GM11168 (cell line): ENCODE measurements around the gene ZC3H12C.

ENCODE experiments used
- in situ Hi-C: fragments of 300-500 bp; cut with MboI; formaldehyde crosslinking; loops from one replicate; pipeline ENCODE4 v1.12.0; 2022; ENCODE audit warnings: low sequenced_read_pairs; ENCODE audit not compliant: unreplicated experiment

The ZC3H12C gene

GRCh38 chr11:110141812-110142211 is 48.6 kb downstream of the ZC3H12C start:
- in situ Hi-C loops: no loop called here

- in situ Hi-C loops: no loop called here
Observed at GRCh38 chr11:110147962-110148709, 54.9 kb downstream of the ZC3H12C start.

- in situ Hi-C loops: no loop called here
Observed at GRCh38 chr11:110148775-110149744, 55.9 kb downstream of the ZC3H12C start.

DNA sequence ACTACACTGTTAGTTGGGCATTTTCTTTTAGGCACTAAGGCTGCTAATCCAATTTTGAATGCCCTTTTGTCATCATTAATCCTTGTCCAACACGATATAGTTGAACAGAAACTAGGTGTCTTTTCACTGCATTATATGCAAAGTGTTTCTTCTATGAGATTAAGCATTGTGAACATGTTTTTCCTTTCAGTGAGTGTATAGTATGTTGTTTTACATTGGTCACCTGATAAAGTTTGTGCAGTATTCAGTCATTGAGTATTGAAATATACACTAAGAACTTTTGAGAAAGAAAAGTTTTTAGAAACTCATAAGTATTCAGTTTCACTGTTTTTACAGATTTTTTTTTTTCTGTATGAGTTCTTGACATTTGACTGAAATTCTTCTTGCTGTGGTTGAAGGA is 59.0 kb downstream of the ZC3H12C start:
- in situ Hi-C loops: no loop called here

GRCh38 chr11:110153474-110153873 is 60.3 kb downstream of the ZC3H12C start:
- in situ Hi-C loops: no loop called here

GRCh38 chr11:110156503-110156902 is 63.3 kb downstream of the ZC3H12C start:
- in situ Hi-C loops: no loop called here

GRCh38 chr11:110158317-110159200 is 65.4 kb downstream of the ZC3H12C start:
- in situ Hi-C loops: no loop called here

DNA sequence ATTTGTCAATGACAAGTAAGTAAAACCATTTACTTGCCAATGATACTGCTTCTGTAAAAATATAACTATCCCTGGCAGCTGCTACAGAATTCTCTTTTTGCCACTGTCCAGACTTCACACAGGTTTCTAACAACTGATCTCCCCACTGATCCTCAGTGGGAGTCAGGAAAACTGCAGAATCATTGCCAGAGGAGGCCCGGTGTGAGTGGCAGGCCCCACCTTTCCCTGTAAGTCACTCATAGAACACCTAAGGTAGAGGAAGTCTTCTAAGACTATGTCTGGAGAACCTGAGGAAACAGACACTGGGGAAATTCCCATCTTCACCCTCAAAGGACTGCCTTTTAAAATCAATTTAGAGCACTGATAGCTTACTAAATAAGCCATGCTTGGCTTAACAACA is 66.3 kb downstream of the ZC3H12C start:
- in situ Hi-C loops: no loop called here

DNA sequence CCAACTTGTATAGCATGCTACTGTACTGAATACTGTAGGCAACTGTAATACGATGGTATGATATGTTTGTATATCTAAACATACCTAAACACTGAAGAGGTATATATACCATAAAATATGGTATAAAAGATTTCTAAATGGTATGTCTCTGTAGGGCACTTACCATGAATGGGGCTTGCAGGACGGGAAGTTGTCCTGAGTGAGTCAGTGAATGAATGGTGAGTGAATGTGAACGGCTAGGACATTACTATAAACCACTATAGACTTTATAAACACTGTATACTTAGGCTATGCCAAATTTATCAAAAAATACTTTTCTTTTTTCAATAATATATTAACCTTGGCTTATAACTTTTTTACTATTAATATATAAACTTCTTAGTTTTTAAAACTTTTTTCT is 66.8 kb downstream of the ZC3H12C start:
- in situ Hi-C loops: no loop called here

DNA sequence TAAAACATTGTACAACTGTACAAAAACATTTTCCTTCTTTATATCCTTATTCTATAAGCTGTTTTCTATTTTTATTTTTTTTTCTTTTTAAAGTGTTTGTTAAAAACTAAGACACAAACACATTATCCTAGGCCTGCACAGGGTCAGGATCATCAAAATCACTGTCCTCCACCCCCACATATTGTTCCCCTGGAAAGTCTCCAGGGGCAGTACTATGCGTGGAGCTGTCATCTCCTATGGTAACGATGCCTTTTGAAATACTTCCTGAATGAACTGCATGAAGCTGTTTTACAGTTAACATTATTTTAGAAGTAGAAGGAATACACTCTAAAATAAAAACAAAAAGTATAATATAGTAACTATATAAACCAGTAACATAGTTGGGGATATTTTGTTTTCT is 67.2 kb downstream of the ZC3H12C start:
- in situ Hi-C loops: no loop called here

- in situ Hi-C loops: no loop called here
Observed at GRCh38 chr11:110161061-110161460, 67.9 kb downstream of the ZC3H12C start.

DNA sequence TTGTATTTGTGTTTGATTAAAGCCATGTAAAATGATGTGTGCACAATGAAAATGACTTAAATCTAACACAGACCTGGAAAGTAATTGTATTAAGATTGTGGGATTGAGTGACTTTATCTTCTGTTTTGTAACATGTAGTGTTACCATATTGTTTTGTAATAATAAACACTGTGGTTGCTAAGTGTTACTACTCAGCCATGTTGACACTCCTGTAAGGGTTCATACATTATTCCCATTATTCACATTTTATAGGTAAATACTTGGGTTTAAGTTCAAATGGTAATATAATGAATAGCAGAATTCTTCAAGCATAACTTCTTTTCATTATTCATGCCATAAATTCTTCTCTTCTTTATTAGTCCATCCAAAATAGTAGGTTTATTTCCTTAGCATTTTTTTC is 69.0 kb downstream of the ZC3H12C start:
- in situ Hi-C loops: no loop called here

- in situ Hi-C loops: no loop called here
Observed at GRCh38 chr11:110165039-110165925, 72.1 kb downstream of the ZC3H12C start.

DNA sequence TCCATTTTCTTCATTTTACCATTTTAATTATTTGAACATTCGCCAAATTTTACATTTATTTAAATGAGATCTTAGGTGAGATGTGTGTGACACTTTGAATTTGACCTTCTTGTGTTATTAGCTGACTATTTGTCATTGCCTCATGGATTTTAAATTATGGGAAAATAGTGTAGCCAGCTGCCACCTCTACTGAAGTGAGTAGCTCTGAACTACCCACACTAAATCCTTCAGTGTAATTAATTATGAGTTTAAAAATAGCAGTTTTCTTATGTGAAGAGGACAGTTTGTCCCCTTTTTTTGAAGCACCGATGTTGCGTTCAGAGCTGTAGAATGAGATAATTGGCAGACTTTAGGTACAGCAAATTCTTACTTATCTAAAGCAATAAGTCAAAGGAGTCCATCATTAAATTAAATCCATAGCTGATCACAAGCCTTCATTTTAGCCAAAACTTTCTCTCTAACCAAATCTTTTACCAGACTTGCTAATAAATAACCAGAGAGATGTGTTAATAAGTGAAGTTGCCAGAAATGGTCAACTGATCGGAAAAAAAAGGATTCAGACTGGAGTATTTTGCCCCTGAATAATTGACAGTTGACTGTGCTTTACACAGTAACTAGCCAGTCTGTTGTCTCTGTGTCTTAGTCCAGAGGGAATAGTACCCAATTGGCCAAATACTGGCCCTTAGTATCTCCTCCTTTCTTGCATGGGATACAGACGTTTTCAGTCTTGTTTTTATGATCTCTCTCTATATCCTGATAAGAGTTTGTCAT is 75.0 kb downstream of the ZC3H12C start:
- in situ Hi-C loops: no loop called here

- in situ Hi-C loops: no loop called here
Observed at GRCh38 chr11:110169738-110170137, 76.5 kb downstream of the ZC3H12C start.

DNA sequence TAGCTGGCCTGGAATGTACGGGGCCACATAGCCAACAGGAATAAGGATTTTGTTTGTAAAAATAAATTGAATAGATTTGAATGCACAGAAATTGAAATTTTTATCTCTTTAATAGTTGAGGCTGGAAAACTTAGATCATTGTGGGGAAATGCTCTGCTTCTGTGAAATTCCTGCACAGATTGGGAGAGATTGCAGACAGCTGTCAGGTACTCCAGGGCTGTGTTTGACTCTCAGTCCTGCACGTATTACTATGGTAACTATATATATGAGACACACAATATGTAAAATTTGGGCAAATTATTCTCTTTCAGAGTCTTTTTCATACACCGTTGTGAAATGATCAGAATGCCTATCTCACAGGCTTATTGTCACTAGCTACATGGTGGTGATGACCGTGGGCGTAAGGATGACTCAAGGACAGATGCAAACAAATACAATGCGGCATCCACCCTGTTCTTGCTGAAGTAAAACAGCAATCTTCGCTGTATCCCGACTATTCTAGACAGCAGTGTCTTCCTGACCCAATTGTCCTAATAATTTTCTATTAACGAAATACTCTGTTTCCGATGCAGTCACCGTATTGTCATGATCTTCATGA is 79.4 kb downstream of the ZC3H12C start:
- in situ Hi-C loops: no loop called here

DNA sequence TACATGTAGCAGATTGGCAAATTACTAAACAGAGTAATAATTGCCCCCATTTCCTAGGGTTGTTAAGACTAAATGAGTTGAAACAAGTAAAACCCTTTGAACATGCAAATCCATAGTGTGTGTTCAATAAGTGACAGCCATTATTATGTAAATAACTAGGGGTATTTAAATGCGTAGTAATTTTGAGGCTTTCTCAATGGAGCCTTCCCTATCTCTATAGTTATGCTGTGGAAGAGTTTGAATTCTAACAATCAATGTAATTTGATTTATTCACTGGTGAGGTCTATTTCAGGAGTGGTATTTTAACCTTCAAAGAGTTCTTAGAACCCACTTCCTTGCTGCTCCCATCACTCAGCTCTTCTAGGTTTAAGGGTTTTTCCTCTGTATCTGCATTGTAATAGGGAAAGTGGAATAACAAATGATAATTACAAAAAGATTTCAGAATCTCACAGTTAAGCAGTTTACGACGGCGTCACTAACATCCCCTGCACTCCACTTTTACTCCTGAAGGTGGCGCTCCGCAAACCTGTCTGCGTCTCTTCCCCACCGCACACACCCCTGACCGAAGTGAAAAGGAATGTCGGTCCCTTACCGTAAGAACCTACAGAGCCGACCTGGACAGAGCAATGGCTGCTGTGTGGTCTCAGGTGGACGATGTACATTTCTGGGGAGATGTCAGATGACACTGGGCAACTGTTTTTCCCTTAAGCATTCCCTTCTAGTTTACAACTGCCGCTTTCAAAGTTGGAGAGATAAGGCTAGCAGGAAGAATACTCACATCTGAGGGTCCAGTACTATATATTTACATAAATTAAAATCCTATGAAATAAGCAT is 80.8 kb downstream of the ZC3H12C start:
- in situ Hi-C loops: no loop called here
